H9 (cell line): Measurements from ENCODE around the gene DGKH. TPM values are rescaled to one million over a fixed set of nuclear protein-coding genes. Genes with fewer than 3 reads are reported as not detected.

Experiments used
- DNase-seq: peaks from one replicate; pipeline ENCODE4 v3.0.0-alpha.2; 2017
- H2AFZ ChIP-seq: one replicate; pipeline ENCODE4 v1.6.1; 2013; ENCODE audit warnings: mild to moderate bottlenecking, low read length, control low read depth, moderate library complexity
- H2AK5ac ChIP-seq: 2 replicates; pipeline ENCODE4 v1.6.1; 2013; ENCODE audit warnings: low read length, control low read depth, mixed read lengths; ENCODE audit not compliant: insufficient read length
- H2BK120ac ChIP-seq: one replicate; pipeline ENCODE4 v1.6.1; 2013; ENCODE audit warnings: low read depth, mild to moderate bottlenecking, low read length, control low read depth, inconsistent platforms; ENCODE audit not compliant: poor library complexity, severe bottlenecking
- H2BK12ac ChIP-seq: 2 replicates; pipeline ENCODE4 v1.6.1; 2013; ENCODE audit warnings: low read length, control low read depth, mixed read lengths, low read depth; ENCODE audit not compliant: insufficient read length
- H2BK15ac ChIP-seq: 2 replicates; pipeline ENCODE4 v1.6.1; 2013; ENCODE audit warnings: low read depth, low read length, control low read depth
- H2BK20ac ChIP-seq: one replicate; pipeline ENCODE4 v1.6.1; 2013; ENCODE audit warnings: low read depth, mild to moderate bottlenecking, low read length, control low read depth, inconsistent platforms; ENCODE audit not compliant: poor library complexity, severe bottlenecking
- H2BK5ac ChIP-seq: 2 replicates; pipeline ENCODE4 v1.6.1; 2013; ENCODE audit warnings: low read length, control low read depth, mixed read lengths; ENCODE audit not compliant: insufficient read length
- H3K14ac ChIP-seq: 2 replicates; pipeline ENCODE4 v1.6.1; 2013; ENCODE audit warnings: low read length, control low read depth; ENCODE audit not compliant: insufficient read depth
- H3K18ac ChIP-seq: 2 replicates; pipeline ENCODE4 v1.6.1; 2013; ENCODE audit warnings: low read depth, mild to moderate bottlenecking, mixed read lengths, low read length, control low read depth; ENCODE audit not compliant: insufficient read length
- H3K23ac ChIP-seq: 2 replicates; pipeline ENCODE4 v1.6.1; 2013; ENCODE audit warnings: low read length, control low read depth, mixed read lengths, low read depth; ENCODE audit not compliant: insufficient read length
- H3K23me2 ChIP-seq: 2 replicates; pipeline ENCODE4 v1.6.1; 2013; ENCODE audit warnings: low read depth, mild to moderate bottlenecking, mixed read lengths, low read length, control low read depth; ENCODE audit not compliant: insufficient read length, poor library complexity, severe bottlenecking
- H3K27ac ChIP-seq: 2 replicates; pipeline ENCODE4 v1.5.1; 2013; ENCODE audit warnings: low read length, control low read depth, mixed read lengths, low read depth; ENCODE audit not compliant: insufficient read length
- H3K27me3 ChIP-seq: 2 replicates; pipeline ENCODE4 v1.6.1; 2013; ENCODE audit warnings: low read length, control low read depth, inconsistent platforms; ENCODE audit not compliant: insufficient read depth
- H3K4ac ChIP-seq: 2 replicates; pipeline ENCODE4 v1.6.1; 2013; ENCODE audit warnings: low read depth, mild to moderate bottlenecking, control low read depth, inconsistent platforms, low read length, moderate library complexity
- H3K4me1 ChIP-seq: 2 replicates; pipeline ENCODE4 v1.6.1; 2013; ENCODE audit warnings: low read length, control low read depth, inconsistent platforms; ENCODE audit not compliant: insufficient read depth
- H3K4me2 ChIP-seq: 2 replicates; pipeline ENCODE4 v1.6.1; 2013; ENCODE audit warnings: low read length, control low read depth, mixed read lengths; ENCODE audit not compliant: insufficient read length, insufficient read depth
- H3K56ac ChIP-seq: 2 replicates; pipeline ENCODE4 v1.6.1; 2013; ENCODE audit warnings: low read depth, mild to moderate bottlenecking, mixed read lengths, low read length, control low read depth; ENCODE audit not compliant: insufficient read length
- H3K79me1 ChIP-seq: 2 replicates; pipeline ENCODE4 v1.6.1; 2013; ENCODE audit warnings: low read depth, mild to moderate bottlenecking, moderate library complexity, low read length, control low read depth, inconsistent platforms; ENCODE audit not compliant: insufficient read depth, poor library complexity, severe bottlenecking
- H3K79me2 ChIP-seq: 2 replicates; pipeline ENCODE4 v1.6.1; 2013; ENCODE audit warnings: low read length, control low read depth, inconsistent platforms; ENCODE audit not compliant: insufficient read depth
- H3K9ac ChIP-seq: 2 replicates; pipeline ENCODE4 v1.6.1; 2013; ENCODE audit warnings: low read length, control low read depth, mixed read lengths; ENCODE audit not compliant: insufficient read length; ENCODE audit errors: extremely low read depth
- H3K9me3 ChIP-seq: one replicate; pipeline ENCODE4 v1.6.1; 2013; ENCODE audit warnings: low read depth, low read length, inconsistent platforms; ENCODE audit not compliant: control insufficient read depth
- H3T11ph ChIP-seq: one replicate; pipeline ENCODE4 v1.6.1; 2013; ENCODE audit warnings: mild to moderate bottlenecking, low read length, control low read depth, inconsistent platforms
- H4K20me1 ChIP-seq: one replicate; pipeline ENCODE4 v1.6.1; 2013; ENCODE audit not compliant: control insufficient read depth, insufficient read length, insufficient read depth
- H4K5ac ChIP-seq: 2 replicates; pipeline ENCODE4 v1.6.1; 2013; ENCODE audit warnings: low read depth, mild to moderate bottlenecking, mixed read lengths, low read length, control low read depth; ENCODE audit not compliant: insufficient read length
- H4K8ac ChIP-seq: replicated peaks from 2 replicates; pipeline ENCODE4 v1.6.1; 2013; ENCODE audit warnings: low read length, control low read depth, mixed read lengths, low read depth; ENCODE audit not compliant: insufficient read length
- H4K91ac ChIP-seq: 2 replicates; pipeline ENCODE4 v1.6.1; 2013; ENCODE audit warnings: low read depth, mild to moderate bottlenecking, moderate library complexity, mixed read lengths, low read length, control low read depth; ENCODE audit not compliant: insufficient read length
- H3K27ac Mint-ChIP-seq, 3 experiments: 2 replicates in 2 of 3; 3 replicates in 1 of 3; pipeline ENCODE4 v1.8.0; 2020 to 2021; ENCODE audit warnings: mixed read lengths in 3 of 3, mild to moderate bottlenecking in 1 of 3, moderate library complexity in 1 of 3
- H3K27me3 Mint-ChIP-seq: 2 replicates; pipeline ENCODE4 v1.8.0; 2021; ENCODE audit warnings: low read depth, mild to moderate bottlenecking, moderate library complexity, mixed read lengths
- H3K36me3 Mint-ChIP-seq, 3 experiments: 2 replicates in 2 of 3; 3 replicates in 1 of 3; pipeline ENCODE4 v1.8.0; 2020 to 2021; ENCODE audit warnings: low read depth in 3 of 3, mixed read lengths in 3 of 3; ENCODE audit not compliant: insufficient read depth in 1 of 3
- H3K4me1 Mint-ChIP-seq, 2 experiments: 2 replicates each; pipeline ENCODE4 v1.8.0; 2020; ENCODE audit warnings: mixed read lengths in 2 of 2
- H3K4me3 Mint-ChIP-seq, 2 experiments: 2 replicates in 1 of 2; 3 replicates in 1 of 2; pipeline ENCODE4 v1.8.0; 2020 to 2021; ENCODE audit warnings: mild to moderate bottlenecking in 2 of 2, mixed read lengths in 2 of 2, moderate library complexity in 1 of 2
- H3K9me3 Mint-ChIP-seq, 2 experiments: 2 replicates in 1 of 2; 3 replicates in 1 of 2; pipeline ENCODE4 v1.8.0; 2020; ENCODE audit warnings: mild to moderate bottlenecking in 2 of 2, mixed read lengths in 2 of 2, moderate library complexity in 1 of 2
- CTCF ChIP-seq: fragments of 200-600 bp; sonication (generic); conservative IDR thresholded peaks from 3 replicates; pipeline ENCODE4 v1.8.0; 2021; ENCODE audit warnings: antibody characterized with exemption, mild to moderate bottlenecking
- WGBS: extraction: QIAGEN DNeasy Blood & Tissue Kit; methylation state at CpG from one replicate; pipeline ENCODE4 v1.1.7; 2013; ENCODE audit warnings: missing lambda C conversion rate, low lambda C conversion rate, mixed read lengths; ENCODE audit not compliant: insufficient read length; ENCODE audit errors: extremely low coverage; 5-methylcytosine and 5-hydroxymethylcytosine counted together
- total RNA-seq: library from RNA; stranded (reverse); gene quantifications from 2 replicates; pipeline ENCODE4 v1.2.1, GENCODE V29; 2021

The DGKH gene
- total RNA-seq, 1 experiment from 2014 or later: 8.6 TPM

GRCh38 chr13:42233726-42234125 is 185.3 kb downstream of the DGKH start:
- H3K79me2 ChIP-seq: no peaks in the 10 kb centered on the region
- H3K23me2 ChIP-seq: no peaks in the 10 kb centered on the region
- no peaks in the 10 kb centered on the region for H3K36me3 Mint-ChIP-seq
- no peak overlapping the region for H3K27ac Mint-ChIP-seq
- no peak for TF ChIP-seq CTCF
- H2AK5ac ChIP-seq: no peak overlapping the region
- H3K23ac ChIP-seq: no peak overlapping the region
- H2BK12ac ChIP-seq: no peak overlapping the region
- no peak overlapping the region for H3K14ac ChIP-seq
- no peak overlapping the region for H2BK120ac ChIP-seq
- no peak overlapping the region for H3K27ac ChIP-seq
- no CpG with 5 or more reads among the region's 1 CpG for whole genome bisulfite sequencing
- no peak overlapping the region for H3K4me3 Mint-ChIP-seq
- no peak overlapping the region for H3K9ac ChIP-seq
- H3K18ac ChIP-seq: no peak overlapping the region
- no peak overlapping the region for H4K91ac ChIP-seq
- no peaks in the 10 kb centered on the region for H3K27me3 ChIP-seq
- no peaks in the 10 kb centered on the region for H4K20me1 ChIP-seq
- no peak overlapping the region for H4K8ac ChIP-seq
- no peak overlapping the region for H4K5ac ChIP-seq
- no peak overlapping the region for H3T11ph ChIP-seq
- no peaks in the 10 kb centered on the region for H3K79me1 ChIP-seq
- no peaks in the 10 kb centered on the region for H3K4me1 ChIP-seq
- H2AFZ ChIP-seq: no peak overlapping the region
- H3K4me2 ChIP-seq: no peak overlapping the region
- H2BK20ac ChIP-seq: no peak overlapping the region
- no peak for DNase-seq
- H2BK15ac ChIP-seq: no peak overlapping the region
- no peak overlapping the region for H2BK5ac ChIP-seq
- H3K9me3 Mint-ChIP-seq: no peaks in the 10 kb centered on the region
- H3K56ac ChIP-seq: no peak overlapping the region
- H3K4me1 Mint-ChIP-seq: peaks cover 6 to 8% of the 10 kb centered on the region in 2 experiments
- H3K9me3 ChIP-seq: no peaks in the 10 kb centered on the region
- no peak overlapping the region for H3K4ac ChIP-seq
- no peaks in the 10 kb centered on the region for H3K27me3 Mint-ChIP-seq
